ENCODE results near the gene GTF3A. TPM values are rescaled to one million over a fixed set of nuclear protein-coding genes. Genes with fewer than 3 reads are reported as not detected.

Gene GTF3A
- 86.0 and 89.0 TPM in 2 replicates for total RNA-seq

DNA sequence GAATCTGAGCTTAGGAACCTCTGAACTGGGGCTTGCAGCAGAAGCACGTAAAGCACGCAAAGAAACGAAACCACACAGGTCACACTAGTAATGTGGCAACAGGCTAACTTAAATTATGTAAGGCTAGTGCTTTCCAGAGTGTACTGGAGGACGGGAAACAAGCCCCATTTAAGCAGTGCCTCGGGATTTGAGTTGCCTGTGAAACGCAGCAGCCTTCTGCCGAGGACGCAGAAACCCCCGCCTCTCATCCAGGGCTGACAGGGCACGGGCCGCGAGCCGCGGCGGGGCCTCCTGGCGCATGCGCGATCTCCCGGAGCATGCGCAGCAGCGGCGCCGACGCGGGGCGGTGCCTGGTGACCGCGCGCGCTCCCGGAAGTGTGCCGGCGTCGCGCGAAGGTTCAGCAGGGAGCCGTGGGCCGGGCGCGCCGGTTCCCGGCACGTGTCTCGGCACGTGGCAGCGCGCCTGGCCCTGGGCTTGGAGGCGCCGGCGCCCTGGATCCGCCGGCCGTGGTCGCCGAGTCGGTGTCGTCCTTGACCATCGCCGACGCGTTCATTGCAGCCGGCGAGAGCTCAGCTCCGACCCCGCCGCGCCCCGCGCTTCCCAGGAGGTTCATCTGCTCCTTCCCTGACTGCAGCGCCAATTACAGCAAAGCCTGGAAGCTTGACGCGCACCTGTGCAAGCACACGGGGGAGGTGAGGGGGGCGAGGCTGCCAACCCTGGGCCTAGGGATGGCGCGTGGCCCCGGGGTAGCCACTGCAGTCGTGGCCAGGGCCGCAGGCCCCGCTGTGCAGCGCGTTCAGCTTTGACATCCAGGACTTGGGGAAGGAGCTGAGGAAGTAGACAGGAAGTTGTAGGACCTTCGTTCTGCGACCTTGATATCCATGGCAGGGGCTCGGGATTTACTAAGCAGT is at the start of gene GTF3A:
GTF3A (plus strand) TSS at position 374 of the 912 bp plus-strand sequence.

DNA sequence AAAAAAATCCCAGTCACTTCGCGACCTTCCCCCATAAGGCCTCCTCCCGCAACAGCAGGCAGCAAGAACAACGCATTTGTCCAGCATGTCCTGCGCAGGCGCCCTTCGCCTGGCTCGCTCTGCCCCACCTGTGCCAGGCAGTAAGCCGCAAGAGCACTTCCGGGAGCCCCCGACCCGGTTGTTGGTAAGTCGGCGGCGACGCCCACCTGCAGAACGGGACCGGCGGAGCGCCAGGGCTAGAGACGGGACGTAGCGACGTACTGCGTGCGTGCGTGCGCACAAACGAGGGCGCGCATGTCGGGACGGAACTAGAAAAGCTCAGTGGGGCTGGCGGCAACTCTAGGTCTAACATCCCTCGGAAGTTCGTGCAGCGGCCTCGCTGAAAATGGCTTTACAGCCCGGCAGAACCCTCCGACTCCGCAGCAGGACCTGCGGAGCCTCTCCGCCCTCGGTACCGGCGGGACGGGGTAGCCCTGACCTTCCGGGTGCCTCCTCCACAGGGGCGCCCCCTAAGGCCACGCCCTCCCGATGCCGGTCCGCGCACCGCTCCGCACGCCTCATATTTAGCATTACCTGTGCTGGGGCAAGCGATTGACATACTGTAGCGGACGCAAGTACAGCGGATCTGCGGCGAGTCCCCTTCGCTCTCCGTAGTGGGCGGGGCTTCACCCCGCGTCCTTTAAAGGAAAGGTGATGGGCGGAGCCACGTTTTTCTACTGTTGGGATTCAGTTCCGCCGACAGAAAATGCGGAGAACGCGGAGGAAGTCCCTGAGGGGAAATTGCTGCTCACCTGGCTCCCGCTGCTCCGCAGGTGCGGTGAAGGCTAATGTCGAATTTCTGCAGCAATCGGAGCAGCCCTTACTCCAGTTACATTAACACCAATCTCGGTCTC is 25.8 kb downstream of the GTF3A start, which contains the start of gene MTIF3:
MTIF3 (minus strand) TSS at position 629 of the 893 bp plus-strand sequence. CDS start 10,116 bp downstream, outside the sequence.

Other genes with a start within 250 kb of the GTF3A start
- gene RPL21, start 173.1 kb upstream of the GTF3A start, total RNA-seq, result 437 and 491 TPM in 2 replicates
- gene RASL11A, start 153.8 kb upstream of the GTF3A start, total RNA-seq, result 1.3 TPM in 2 replicates
- 39.2 and 42.7 TPM in 2 replicates for gene MTIF3, start 25.9 kb downstream of the GTF3A start, total RNA-seq
- 7.0 and 15.7 TPM in 2 replicates for gene LNX2, start 195.9 kb downstream of the GTF3A start, total RNA-seq
- gene POLR1D, start 197.3 kb downstream of the GTF3A start, total RNA-seq, result 61.7 and 65.8 TPM in 2 replicates

All from bladder microvascular endothelial cell (primary cell).